Sigmoid colon (tissue), 4 donors: ENCODE data around the gene ABCC4.

Experiments
- EP300 ChIP-seq, 4 donors: sonication (generic); formaldehyde crosslinking; IDR thresholded peaks; one replicate each; pipeline ENCODE4 v1.6.1; 2017; ENCODE audit warnings: antibody characterized with exemption in 4 of 4
- POLR2A ChIP-seq, 2 donors: fragments of 450-650 bp; IDR thresholded peaks; one replicate each; pipeline ENCODE4 v1.6.1; 2016; ENCODE audit warnings: antibody characterized with exemption in 2 of 2, mild to moderate bottlenecking in 2 of 2, moderate library complexity in 2 of 2
- POLR2AphosphoS5 ChIP-seq, 4 donors: sonication (generic); formaldehyde crosslinking; IDR thresholded peaks; one replicate each; pipeline ENCODE4 v1.6.1; 2017; ENCODE audit warnings: antibody characterized with exemption in 4 of 4
- TF ChIP-seq, protein P1 (sequence below), 4 experiments: fragments of 450-650 bp in 3 of 4; fragments of 200-600 bp in 1 of 4; IDR thresholded peaks; one replicate each; pipeline ENCODE4 v1.5.1; 2016 to 2019; ENCODE audit warnings: antibody characterized with exemption in 4 of 4, mild to moderate bottlenecking in 3 of 4, moderate library complexity in 2 of 4

DNA sequence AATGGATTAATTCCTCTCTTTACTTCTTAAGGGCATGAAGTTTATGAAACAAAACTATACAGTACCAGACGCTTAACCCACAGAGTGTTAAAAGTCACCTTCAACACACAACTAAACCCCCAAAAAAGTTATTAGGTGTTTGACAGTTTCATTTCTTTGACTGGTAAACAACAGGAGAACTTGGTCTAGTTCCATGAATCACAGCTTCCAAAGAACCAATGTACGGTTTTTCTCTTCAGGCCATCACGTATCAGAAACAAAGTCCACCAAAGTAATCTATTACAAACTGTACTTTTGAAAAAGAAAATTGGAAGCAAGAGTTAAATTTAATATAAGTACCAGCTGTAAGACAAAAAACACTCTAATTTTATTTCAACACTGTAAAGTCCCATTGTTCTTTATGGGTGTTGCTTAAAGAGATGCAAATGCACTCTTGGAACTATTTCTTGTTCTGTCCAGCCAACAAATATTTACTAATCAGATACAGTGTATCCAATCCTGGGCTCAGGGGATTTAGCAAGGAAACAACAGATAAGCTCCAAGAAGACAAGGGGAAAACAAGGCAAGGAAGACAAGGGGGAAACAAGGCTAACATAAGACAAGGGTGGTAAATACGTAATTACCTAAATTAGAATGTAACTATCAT, 149.2 kb downstream of the ABCC4 start:
- TF ChIP-seq, protein P1, sequence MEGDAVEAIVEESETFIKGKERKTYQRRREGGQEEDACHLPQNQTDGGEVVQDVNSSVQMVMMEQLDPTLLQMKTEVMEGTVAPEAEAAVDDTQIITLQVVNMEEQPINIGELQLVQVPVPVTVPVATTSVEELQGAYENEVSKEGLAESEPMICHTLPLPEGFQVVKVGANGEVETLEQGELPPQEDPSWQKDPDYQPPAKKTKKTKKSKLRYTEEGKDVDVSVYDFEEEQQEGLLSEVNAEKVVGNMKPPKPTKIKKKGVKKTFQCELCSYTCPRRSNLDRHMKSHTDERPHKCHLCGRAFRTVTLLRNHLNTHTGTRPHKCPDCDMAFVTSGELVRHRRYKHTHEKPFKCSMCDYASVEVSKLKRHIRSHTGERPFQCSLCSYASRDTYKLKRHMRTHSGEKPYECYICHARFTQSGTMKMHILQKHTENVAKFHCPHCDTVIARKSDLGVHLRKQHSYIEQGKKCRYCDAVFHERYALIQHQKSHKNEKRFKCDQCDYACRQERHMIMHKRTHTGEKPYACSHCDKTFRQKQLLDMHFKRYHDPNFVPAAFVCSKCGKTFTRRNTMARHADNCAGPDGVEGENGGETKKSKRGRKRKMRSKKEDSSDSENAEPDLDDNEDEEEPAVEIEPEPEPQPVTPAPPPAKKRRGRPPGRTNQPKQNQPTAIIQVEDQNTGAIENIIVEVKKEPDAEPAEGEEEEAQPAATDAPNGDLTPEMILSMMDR (IDR thresholded peaks at IDR 0.05): no peak
- TF ChIP-seq POLR2A (IDR thresholded peaks at IDR 0.05) (no peak), EP300 (IDR thresholded peaks at IDR 0.05) (no peak), POLR2AphosphoS5 (IDR thresholded peaks at IDR 0.05) (no peak)
